ENCODE measurements around the gene NRIP2.

Gene NRIP2

GRCh38 chr12:2804393-2805142 lies 30.3 kb downstream of the NRIP2 start:
- no peak for FAIRE-seq

GRCh38 chr12:2803635-2804392 lies 31.0 kb downstream of the NRIP2 start:
- no peak for FAIRE-seq

- no peak for FAIRE-seq
Measured at GRCh38 chr12:2801044-2801783, 33.6 kb downstream of the NRIP2 start.

GRCh38 chr12:2800046-2800570 lies 34.7 kb downstream of the NRIP2 start:
- no peak for FAIRE-seq

DNA sequence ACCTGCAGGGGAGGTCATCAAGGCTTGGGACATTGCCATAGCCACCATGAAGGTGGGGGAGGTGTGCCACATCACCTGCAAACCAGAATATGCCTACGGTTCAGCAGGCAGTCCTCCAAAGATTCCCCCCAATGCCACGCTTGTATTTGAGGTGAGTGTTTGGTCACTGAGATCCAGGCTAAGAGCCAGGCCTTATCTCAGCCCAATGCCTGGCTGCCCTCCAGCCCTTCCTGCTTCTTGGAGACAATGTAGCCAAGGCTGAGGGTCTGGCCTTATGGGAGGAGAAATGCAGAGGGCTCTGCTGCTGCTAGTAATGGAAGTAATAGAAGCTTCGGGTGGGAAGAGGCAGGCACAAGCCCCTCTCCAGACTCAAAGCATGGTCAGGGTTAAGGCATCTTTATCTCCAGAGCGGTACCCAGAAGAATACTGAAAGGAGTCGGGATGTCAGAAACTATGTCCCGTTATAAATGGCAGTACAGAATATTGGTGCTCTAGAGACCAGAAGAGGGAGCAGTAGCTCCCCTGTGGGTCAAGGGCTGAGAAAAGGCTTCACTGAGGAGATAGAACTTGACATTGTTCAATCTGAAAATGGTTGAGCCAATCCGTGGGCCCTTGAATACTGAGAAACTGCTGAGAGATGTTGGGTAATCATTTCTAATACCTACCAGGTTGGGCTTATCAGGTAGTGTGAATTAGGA lies 37.0 kb downstream of the NRIP2 start:
- FAIRE-seq: no peak

DNA sequence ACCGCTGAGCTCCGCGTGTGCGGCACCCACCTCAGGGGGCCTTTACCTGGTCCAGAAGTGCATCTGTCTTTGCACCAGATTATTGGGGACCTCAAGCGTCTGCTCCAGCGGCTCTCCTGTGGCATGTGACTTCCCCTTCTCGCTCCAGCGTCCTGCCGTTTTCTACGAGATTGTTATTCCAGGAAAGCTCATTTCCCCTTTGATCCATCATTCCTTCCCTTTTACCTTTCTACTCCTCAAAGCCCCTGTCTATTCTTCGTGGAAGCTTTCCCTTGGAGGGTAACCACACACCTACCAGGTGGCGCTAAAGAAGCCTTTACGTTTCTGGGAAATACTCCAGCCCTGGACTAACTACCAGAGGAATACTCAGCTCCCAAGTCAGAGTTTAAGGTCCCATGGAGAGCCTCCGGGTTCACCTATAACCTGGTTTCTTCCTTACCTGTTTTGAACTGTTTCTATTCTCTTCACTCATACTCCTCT lies 38.6 kb downstream of the NRIP2 start:
- FAIRE-seq: no peak

DNA sequence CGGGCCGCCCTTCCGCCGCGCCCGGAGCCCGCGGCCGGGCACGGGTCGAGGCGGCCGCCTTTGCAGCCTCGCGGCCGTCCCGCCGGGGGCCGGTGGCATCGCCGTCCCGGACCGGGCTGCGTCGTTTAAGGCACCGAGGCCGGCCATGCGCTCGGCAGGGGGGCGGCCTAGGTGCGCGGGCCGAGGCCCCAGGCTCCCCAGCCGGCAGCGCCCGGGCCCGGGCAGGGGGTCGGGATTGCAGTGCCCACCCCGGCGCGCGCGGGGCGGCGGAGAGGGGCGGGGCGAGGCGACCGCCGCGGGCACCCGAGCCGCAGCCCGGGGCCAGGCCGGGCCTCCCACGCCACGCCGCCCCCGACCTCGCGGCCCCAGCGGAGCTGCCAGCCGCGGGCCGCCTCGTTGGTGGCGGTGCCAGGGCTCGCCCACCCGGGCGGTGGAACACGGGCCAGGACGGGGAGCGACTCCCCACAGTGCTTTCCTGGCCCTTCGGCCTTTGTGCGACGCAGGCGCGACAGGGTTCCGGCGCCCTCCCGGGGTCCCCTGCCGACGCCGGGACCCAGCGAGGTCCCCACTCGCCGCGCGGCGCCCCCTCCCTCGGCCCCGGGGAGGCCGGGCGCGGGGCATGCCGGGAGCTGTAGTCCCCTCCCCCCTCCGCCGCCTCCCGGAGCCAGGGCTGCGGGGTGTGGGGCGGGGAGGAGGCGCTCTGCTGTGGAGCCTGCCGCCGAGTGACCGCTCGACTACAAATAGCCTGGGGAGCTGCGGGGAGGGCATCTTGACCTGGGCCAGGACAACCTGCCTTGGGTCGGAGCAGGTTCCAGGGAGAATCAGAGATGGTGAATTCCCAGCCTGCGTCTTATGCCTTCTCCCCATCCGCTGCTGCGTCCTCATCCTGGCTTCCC lies 39.3 kb downstream of the NRIP2 start:
- FAIRE-seq: no peak

GRCh38 chr12:2794736-2795289 lies 40.0 kb downstream of the NRIP2 start, which contains the start of gene FKBP4:
Gene FKBP4 (plus strand): TSS chr12:2794970. CDS start chr12:2795140, 170 bp downstream.
- FAIRE-seq: no peak

- no peak for FAIRE-seq
Measured at GRCh38 chr12:2794191-2794735, 40.6 kb downstream of the NRIP2 start.

DNA sequence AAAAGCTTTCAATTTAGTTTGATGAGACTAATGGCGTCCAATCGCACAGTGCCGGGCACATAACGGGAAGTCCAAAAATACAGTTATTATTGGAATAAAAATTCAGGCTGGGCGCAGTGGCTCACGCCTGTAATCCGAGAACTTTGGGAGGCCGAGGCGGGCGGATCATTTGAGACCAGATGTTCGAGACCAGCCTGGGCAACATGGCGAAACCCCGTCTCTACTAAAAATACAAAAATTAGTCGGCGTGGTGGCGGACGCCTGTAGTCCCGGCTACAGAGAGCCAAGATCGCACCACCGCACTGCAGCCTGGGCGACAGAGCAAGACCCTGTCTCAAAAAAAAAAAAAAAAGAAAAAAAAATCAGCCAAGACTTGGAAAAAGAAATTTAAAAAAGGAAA lies 41.3 kb downstream of the NRIP2 start:
- FAIRE-seq: no peak

DNA sequence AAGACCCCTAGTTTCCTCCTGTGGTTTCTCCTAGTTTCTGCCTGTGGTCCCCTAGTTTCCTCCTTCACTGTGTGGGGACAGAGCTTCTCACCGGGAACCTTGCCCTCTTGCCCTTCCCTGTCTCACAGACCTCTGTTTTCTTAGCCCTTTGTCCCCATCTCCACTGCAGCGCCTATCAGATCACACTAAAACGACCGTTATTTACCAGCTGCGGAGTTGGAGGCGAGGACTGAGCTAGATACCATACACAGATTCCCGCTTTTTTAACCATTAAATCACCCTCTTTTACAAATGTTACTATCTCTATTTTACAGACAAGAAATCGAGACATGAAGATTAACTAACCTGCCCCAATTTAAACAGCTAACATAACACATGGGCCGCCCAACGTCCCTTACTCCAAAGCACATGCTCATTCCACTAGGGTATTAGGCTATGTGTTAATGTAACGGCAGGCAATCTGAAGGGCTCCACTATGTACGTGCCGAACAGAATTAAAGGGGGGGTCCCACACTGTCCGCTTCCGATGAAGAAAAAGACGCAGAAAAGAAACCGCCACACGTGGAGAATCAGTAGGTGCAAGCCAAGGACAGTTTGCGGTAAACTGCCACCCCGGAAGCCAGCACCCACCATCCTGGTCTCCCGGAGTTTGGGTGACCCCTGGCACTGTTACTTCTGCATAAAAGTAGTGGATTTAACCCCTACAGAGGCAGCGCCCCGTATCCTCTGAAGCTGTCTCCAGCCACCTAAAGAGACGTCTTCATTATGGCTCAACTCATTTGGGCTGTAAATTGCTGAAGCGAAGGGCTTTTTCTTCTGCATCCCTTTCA lies 41.9 kb downstream of the NRIP2 start:
- no peak for FAIRE-seq

- no peak for FAIRE-seq
Measured at GRCh38 chr12:2791089-2791488, 43.7 kb downstream of the NRIP2 start.

- no peak for FAIRE-seq
Measured at GRCh38 chr12:2785017-2785416, 49.8 kb downstream of the NRIP2 start.

GRCh38 chr12:2783936-2784600 lies 50.8 kb downstream of the NRIP2 start:
- FAIRE-seq: no peak

DNA sequence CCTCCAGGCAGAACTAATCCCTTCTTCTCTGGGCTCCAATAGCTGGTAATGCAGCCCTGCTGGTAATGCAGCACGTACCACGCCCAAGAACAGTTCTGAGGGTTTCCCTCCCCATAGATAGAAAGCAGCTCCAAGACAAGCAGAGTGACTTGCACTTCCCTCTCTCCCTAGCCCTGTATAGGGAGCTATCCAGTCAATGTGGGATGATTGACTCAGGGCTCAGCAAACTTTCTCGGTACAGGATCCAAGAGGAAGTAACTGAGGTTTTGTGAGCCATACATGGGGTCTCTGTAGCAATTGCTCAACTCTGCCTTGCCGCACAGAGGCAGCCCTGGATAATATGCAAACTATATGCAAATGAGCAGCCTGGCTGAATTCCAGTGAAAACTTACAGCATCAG lies 55.6 kb downstream of the NRIP2 start:
- no peak for FAIRE-seq

GRCh38 chr12:2776129-2776806 lies 58.6 kb downstream of the NRIP2 start:
- no peak for FAIRE-seq

- no peak for FAIRE-seq
Measured at GRCh38 chr12:2775431-2775830, 59.4 kb downstream of the NRIP2 start.
